BJ (cell line): ENCODE results near the gene ARHGAP12. TPM values are rescaled to one million over a fixed set of nuclear protein-coding genes. Genes with fewer than 3 reads are reported as not detected.
A peak's percentile ranks its signal among the peaks of the same experiment; 100 is the strongest.
"Not testable (repeated sequence)": the region's sequence is repeated elsewhere in the genome, so short reads cannot be mapped to it uniquely, and the experiment has no call there.

Source experiments
- CTCF ChIA-PET: fragments of 350-600 bp; formaldehyde crosslinking; extraction: SDS; loops from one replicate; lab custom pipeline; 2021; ENCODE audit warnings: antibody characterized with exemption, inconsistent platforms; lab: Yijun Ruan, JAX
- POLR2A ChIA-PET: fragments of 300-600 bp; sonication (Branson Sonifier 250); formaldehyde crosslinking; extraction: SDS; loops from one replicate; lab custom pipeline; 2021; ENCODE audit warnings: antibody characterized with exemption; lab: Charles Lee
- DNase-seq: peaks from one replicate; pipeline ENCODE4 v3.0.0-alpha.2; 2011; ENCODE audit warnings: low read depth
- H3K27me3 ChIP-seq: 2 replicates; pipeline ENCODE4 v1.6.0; 2011; ENCODE audit warnings: low read length; ENCODE audit not compliant: control insufficient read depth, insufficient read depth
- H3K36me3 ChIP-seq: 2 replicates; pipeline ENCODE4 v1.5.1; 2011; ENCODE audit warnings: low read length; ENCODE audit not compliant: control insufficient read depth, insufficient read depth
- H3K4me3 ChIP-seq: 2 replicates; pipeline ENCODE4 v1.5.1; 2011; ENCODE audit warnings: low read depth, mild to moderate bottlenecking, control low read depth, low read length
- polyA plus RNA-seq: library from polyadenylated mRNA; depleted of rRNA; stranded (reverse); fragments of >200 nt; gene quantifications from 2 replicates; pipeline ENCODE4 v1.2.3, GENCODE V29; 2011
- TF ChIP-seq, protein P1 (sequence below): IDR thresholded peaks from 2 replicates; pipeline ENCODE4 v1.5.1; 2011; ENCODE audit warnings: low read depth, mild to moderate bottlenecking, control low read depth, inconsistent platforms, low read length, moderate library complexity; ENCODE audit not compliant: insufficient read depth

ARHGAP12 gene
- polyA plus RNA-seq, 1 experiment: 7.5 TPM

DNA sequence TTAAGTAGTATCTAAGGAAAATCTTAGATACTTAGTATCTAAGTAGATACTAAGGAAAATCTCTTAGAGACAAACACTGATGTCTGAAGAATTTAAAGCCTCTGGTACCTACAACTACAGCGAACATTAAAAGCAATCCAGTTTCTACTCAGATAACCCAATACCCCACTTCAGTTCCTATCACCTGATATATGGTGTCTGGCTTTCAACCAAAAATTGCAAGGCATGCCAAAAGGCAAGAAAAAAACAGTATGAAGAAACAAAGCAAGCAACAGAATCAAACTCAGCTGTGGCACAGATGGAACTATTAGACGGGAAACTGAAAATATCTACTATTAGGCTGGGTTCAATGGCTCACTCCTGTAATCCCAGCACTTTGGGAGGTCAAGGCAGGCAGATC, 31.1 kb downstream of the ARHGAP12 start:
- Histone ChIP-seq H3K36me3 (0 out of 2 replicates have a peak, but pooled peaks cover 1% of the 10 kb centered on the region), H3K27me3 (no peaks in the 10 kb centered on the region), H3K4me3 (no peak overlapping the region)
- TF ChIP-seq, protein P1, sequence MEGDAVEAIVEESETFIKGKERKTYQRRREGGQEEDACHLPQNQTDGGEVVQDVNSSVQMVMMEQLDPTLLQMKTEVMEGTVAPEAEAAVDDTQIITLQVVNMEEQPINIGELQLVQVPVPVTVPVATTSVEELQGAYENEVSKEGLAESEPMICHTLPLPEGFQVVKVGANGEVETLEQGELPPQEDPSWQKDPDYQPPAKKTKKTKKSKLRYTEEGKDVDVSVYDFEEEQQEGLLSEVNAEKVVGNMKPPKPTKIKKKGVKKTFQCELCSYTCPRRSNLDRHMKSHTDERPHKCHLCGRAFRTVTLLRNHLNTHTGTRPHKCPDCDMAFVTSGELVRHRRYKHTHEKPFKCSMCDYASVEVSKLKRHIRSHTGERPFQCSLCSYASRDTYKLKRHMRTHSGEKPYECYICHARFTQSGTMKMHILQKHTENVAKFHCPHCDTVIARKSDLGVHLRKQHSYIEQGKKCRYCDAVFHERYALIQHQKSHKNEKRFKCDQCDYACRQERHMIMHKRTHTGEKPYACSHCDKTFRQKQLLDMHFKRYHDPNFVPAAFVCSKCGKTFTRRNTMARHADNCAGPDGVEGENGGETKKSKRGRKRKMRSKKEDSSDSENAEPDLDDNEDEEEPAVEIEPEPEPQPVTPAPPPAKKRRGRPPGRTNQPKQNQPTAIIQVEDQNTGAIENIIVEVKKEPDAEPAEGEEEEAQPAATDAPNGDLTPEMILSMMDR: no peak
- ChIA-PET POLR2A (no interaction called here), CTCF (interaction anchor here (1.0 kb wide), 1 partner anchor 24 kb away, joined by 3 read pairs; no protein-coding TSS in a partner anchor)
- DNase-seq: no peak

GRCh38 chr10:31896968-31897384, 31.7 kb downstream of the ARHGAP12 start:
- CTCF ChIA-PET: interaction anchor here (1.0 kb wide), 1 partner anchor 24 kb away, joined by 3 read pairs; no protein-coding TSS in a partner anchor
- POLR2A ChIA-PET: interaction anchor here (0.6 kb wide), 1 partner anchor 32 kb away, joined by 10 read pairs; no protein-coding TSS in a partner anchor

GRCh38 chr10:31895722-31896121, 32.9 kb downstream of the ARHGAP12 start:
- H3K36me3 ChIP-seq, POLR2A ChIA-PET, H3K4me3 ChIP-seq, DNase-seq, H3K27me3 ChIP-seq: not testable (repeated sequence)
- CTCF ChIA-PET: interaction anchor here (1.0 kb wide), 1 partner anchor 27 kb away, joined by 5 read pairs; no protein-coding TSS in a partner anchor

More at GRCh38 chr10:31896968-31897384, 31.7 kb downstream of the ARHGAP12 start:
- no peak overlapping the region for H3K4me3 ChIP-seq
- peak; percentile 56 for DNase-seq
- 0 out of 2 replicates have a peak, but pooled peaks cover 1% of the 10 kb centered on the region for H3K36me3 ChIP-seq
- no peaks in the 10 kb centered on the region for H3K27me3 ChIP-seq
- TF ChIP-seq, protein P1: no peak

DNA sequence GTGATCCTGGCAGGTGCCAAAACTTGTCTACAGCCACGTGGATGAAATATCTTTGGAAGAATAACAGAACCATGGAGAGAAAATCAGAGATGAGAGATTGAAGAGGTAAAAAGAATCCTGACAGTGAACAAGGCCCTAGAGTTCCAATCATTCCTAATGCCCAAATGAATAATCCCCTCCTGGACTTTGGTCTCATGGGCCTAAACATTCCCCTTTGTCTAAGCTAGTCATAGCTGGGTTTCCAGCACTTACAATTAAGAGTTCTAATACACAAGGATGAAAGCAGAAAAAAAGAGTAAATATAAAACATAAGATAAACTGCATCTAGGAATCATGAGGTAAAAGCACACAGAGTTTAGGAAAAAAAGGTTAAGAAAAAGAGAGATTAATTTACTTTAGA, 40.2 kb downstream of the ARHGAP12 start:
- no peaks in the 10 kb centered on the region for H3K36me3 ChIP-seq
- TF ChIP-seq, protein P1: no peak
- POLR2A ChIA-PET: no interaction called here
- CTCF ChIA-PET: interaction anchor here (1.2 kb wide), 1 partner anchor 116 kb away, joined by 3 read pairs; no protein-coding TSS in a partner anchor
- no peak for DNase-seq
- no peaks in the 10 kb centered on the region for H3K27me3 ChIP-seq
- H3K4me3 ChIP-seq: no peak overlapping the region

GRCh38 chr10:31887850-31888249, 40.8 kb downstream of the ARHGAP12 start:
- POLR2A ChIA-PET: no interaction called here
- CTCF ChIA-PET: no interaction called here

More at GRCh38 chr10:31887850-31888249, 40.8 kb downstream of the ARHGAP12 start:
- DNase-seq: no peak
- TF ChIP-seq, protein P1: no peak
- no peaks in the 10 kb centered on the region for H3K27me3 ChIP-seq
- no peaks in the 10 kb centered on the region for H3K36me3 ChIP-seq
- H3K4me3 ChIP-seq: no peak overlapping the region
